H9 (cell line): ENCODE measurements around the gene DAB2IP. TPM values are rescaled to one million over a fixed set of nuclear protein-coding genes. Genes with fewer than 3 reads are reported as not detected.

ENCODE experiments used
- DNase-seq: peaks from one replicate; pipeline ENCODE4 v3.0.0-alpha.2; 2017
- H2AFZ ChIP-seq: one replicate; pipeline ENCODE4 v1.6.1; 2013; ENCODE audit warnings: mild to moderate bottlenecking, low read length, control low read depth, moderate library complexity
- H2AK5ac ChIP-seq: 2 replicates; pipeline ENCODE4 v1.6.1; 2013; ENCODE audit warnings: low read length, control low read depth, mixed read lengths; ENCODE audit not compliant: insufficient read length
- H2BK120ac ChIP-seq: one replicate; pipeline ENCODE4 v1.6.1; 2013; ENCODE audit warnings: low read depth, mild to moderate bottlenecking, low read length, control low read depth, inconsistent platforms; ENCODE audit not compliant: poor library complexity, severe bottlenecking
- H2BK12ac ChIP-seq: 2 replicates; pipeline ENCODE4 v1.6.1; 2013; ENCODE audit warnings: low read length, control low read depth, mixed read lengths, low read depth; ENCODE audit not compliant: insufficient read length
- H2BK15ac ChIP-seq: 2 replicates; pipeline ENCODE4 v1.6.1; 2013; ENCODE audit warnings: low read depth, low read length, control low read depth
- H2BK20ac ChIP-seq: one replicate; pipeline ENCODE4 v1.6.1; 2013; ENCODE audit warnings: low read depth, mild to moderate bottlenecking, low read length, control low read depth, inconsistent platforms; ENCODE audit not compliant: poor library complexity, severe bottlenecking
- H2BK5ac ChIP-seq: 2 replicates; pipeline ENCODE4 v1.6.1; 2013; ENCODE audit warnings: low read length, control low read depth, mixed read lengths; ENCODE audit not compliant: insufficient read length
- H3K14ac ChIP-seq: 2 replicates; pipeline ENCODE4 v1.6.1; 2013; ENCODE audit warnings: low read length, control low read depth; ENCODE audit not compliant: insufficient read depth
- H3K18ac ChIP-seq: 2 replicates; pipeline ENCODE4 v1.6.1; 2013; ENCODE audit warnings: low read depth, mild to moderate bottlenecking, mixed read lengths, low read length, control low read depth; ENCODE audit not compliant: insufficient read length
- H3K23ac ChIP-seq: 2 replicates; pipeline ENCODE4 v1.6.1; 2013; ENCODE audit warnings: low read length, control low read depth, mixed read lengths, low read depth; ENCODE audit not compliant: insufficient read length
- H3K23me2 ChIP-seq: 2 replicates; pipeline ENCODE4 v1.6.1; 2013; ENCODE audit warnings: low read depth, mild to moderate bottlenecking, mixed read lengths, low read length, control low read depth; ENCODE audit not compliant: insufficient read length, poor library complexity, severe bottlenecking
- H3K27ac ChIP-seq: 2 replicates; pipeline ENCODE4 v1.5.1; 2013; ENCODE audit warnings: low read length, control low read depth, mixed read lengths, low read depth; ENCODE audit not compliant: insufficient read length
- H3K27me3 ChIP-seq: 2 replicates; pipeline ENCODE4 v1.6.1; 2013; ENCODE audit warnings: low read length, control low read depth, inconsistent platforms; ENCODE audit not compliant: insufficient read depth
- H3K4ac ChIP-seq: 2 replicates; pipeline ENCODE4 v1.6.1; 2013; ENCODE audit warnings: low read depth, mild to moderate bottlenecking, control low read depth, inconsistent platforms, low read length, moderate library complexity
- H3K4me1 ChIP-seq: 2 replicates; pipeline ENCODE4 v1.6.1; 2013; ENCODE audit warnings: low read length, control low read depth, inconsistent platforms; ENCODE audit not compliant: insufficient read depth
- H3K4me2 ChIP-seq: 2 replicates; pipeline ENCODE4 v1.6.1; 2013; ENCODE audit warnings: low read length, control low read depth, mixed read lengths; ENCODE audit not compliant: insufficient read length, insufficient read depth
- H3K56ac ChIP-seq: 2 replicates; pipeline ENCODE4 v1.6.1; 2013; ENCODE audit warnings: low read depth, mild to moderate bottlenecking, mixed read lengths, low read length, control low read depth; ENCODE audit not compliant: insufficient read length
- H3K79me1 ChIP-seq: 2 replicates; pipeline ENCODE4 v1.6.1; 2013; ENCODE audit warnings: low read depth, mild to moderate bottlenecking, moderate library complexity, low read length, control low read depth, inconsistent platforms; ENCODE audit not compliant: insufficient read depth, poor library complexity, severe bottlenecking
- H3K79me2 ChIP-seq: 2 replicates; pipeline ENCODE4 v1.6.1; 2013; ENCODE audit warnings: low read length, control low read depth, inconsistent platforms; ENCODE audit not compliant: insufficient read depth
- H3K9ac ChIP-seq: 2 replicates; pipeline ENCODE4 v1.6.1; 2013; ENCODE audit warnings: low read length, control low read depth, mixed read lengths; ENCODE audit not compliant: insufficient read length; ENCODE audit errors: extremely low read depth
- H3K9me3 ChIP-seq: one replicate; pipeline ENCODE4 v1.6.1; 2013; ENCODE audit warnings: low read depth, low read length, inconsistent platforms; ENCODE audit not compliant: control insufficient read depth
- H3T11ph ChIP-seq: one replicate; pipeline ENCODE4 v1.6.1; 2013; ENCODE audit warnings: mild to moderate bottlenecking, low read length, control low read depth, inconsistent platforms
- H4K20me1 ChIP-seq: one replicate; pipeline ENCODE4 v1.6.1; 2013; ENCODE audit not compliant: control insufficient read depth, insufficient read length, insufficient read depth
- H4K5ac ChIP-seq: 2 replicates; pipeline ENCODE4 v1.6.1; 2013; ENCODE audit warnings: low read depth, mild to moderate bottlenecking, mixed read lengths, low read length, control low read depth; ENCODE audit not compliant: insufficient read length
- H4K8ac ChIP-seq: replicated peaks from 2 replicates; pipeline ENCODE4 v1.6.1; 2013; ENCODE audit warnings: low read length, control low read depth, mixed read lengths, low read depth; ENCODE audit not compliant: insufficient read length
- H4K91ac ChIP-seq: 2 replicates; pipeline ENCODE4 v1.6.1; 2013; ENCODE audit warnings: low read depth, mild to moderate bottlenecking, moderate library complexity, mixed read lengths, low read length, control low read depth; ENCODE audit not compliant: insufficient read length
- H3K27ac Mint-ChIP-seq, 3 experiments: 2 replicates in 2 of 3; 3 replicates in 1 of 3; pipeline ENCODE4 v1.8.0; 2020 to 2021; ENCODE audit warnings: mixed read lengths in 3 of 3, mild to moderate bottlenecking in 1 of 3, moderate library complexity in 1 of 3
- H3K27me3 Mint-ChIP-seq: 2 replicates; pipeline ENCODE4 v1.8.0; 2021; ENCODE audit warnings: low read depth, mild to moderate bottlenecking, moderate library complexity, mixed read lengths
- H3K36me3 Mint-ChIP-seq, 3 experiments: 2 replicates in 2 of 3; 3 replicates in 1 of 3; pipeline ENCODE4 v1.8.0; 2020 to 2021; ENCODE audit warnings: low read depth in 3 of 3, mixed read lengths in 3 of 3; ENCODE audit not compliant: insufficient read depth in 1 of 3
- H3K4me1 Mint-ChIP-seq, 2 experiments: 2 replicates each; pipeline ENCODE4 v1.8.0; 2020; ENCODE audit warnings: mixed read lengths in 2 of 2
- H3K4me3 Mint-ChIP-seq, 2 experiments: 2 replicates in 1 of 2; 3 replicates in 1 of 2; pipeline ENCODE4 v1.8.0; 2020 to 2021; ENCODE audit warnings: mild to moderate bottlenecking in 2 of 2, mixed read lengths in 2 of 2, moderate library complexity in 1 of 2
- H3K9me3 Mint-ChIP-seq, 2 experiments: 2 replicates in 1 of 2; 3 replicates in 1 of 2; pipeline ENCODE4 v1.8.0; 2020; ENCODE audit warnings: mild to moderate bottlenecking in 2 of 2, mixed read lengths in 2 of 2, moderate library complexity in 1 of 2
- WGBS: extraction: QIAGEN DNeasy Blood & Tissue Kit; methylation state at CpG from one replicate; pipeline ENCODE4 v1.1.7; 2013; ENCODE audit warnings: missing lambda C conversion rate, low lambda C conversion rate, mixed read lengths; ENCODE audit not compliant: insufficient read length; ENCODE audit errors: extremely low coverage; 5-methylcytosine and 5-hydroxymethylcytosine counted together
- total RNA-seq: library from RNA; stranded (reverse); gene quantifications from 2 replicates; pipeline ENCODE4 v1.2.1, GENCODE V29; 2021
- TF ChIP-seq, protein P1 (sequence below): fragments of 200-600 bp; sonication (generic); conservative IDR thresholded peaks from 3 replicates; pipeline ENCODE4 v1.8.0; 2021; ENCODE audit warnings: antibody characterized with exemption, mild to moderate bottlenecking

DAB2IP gene
- total RNA-seq, 1 experiment from 2014 or later, result 22.6 TPM

- Histone ChIP-seq H3K23ac (no peak overlapping the region), H2BK15ac (no peak overlapping the region), H3K9ac (peak overlapping the region; percentile 68), H4K5ac (no peak overlapping the region), H3K27ac (peak overlapping the region; percentile 63), H2BK120ac (no peak overlapping the region), H3K23me2 (peaks cover 10% of the 10 kb centered on the region), H4K8ac (no peak overlapping the region), H3K9me3 (no peaks in the 10 kb centered on the region), H2BK12ac (no peak overlapping the region), H3K4me2 (peak overlapping the region; percentile 97), H3K4ac (no peak overlapping the region), H3K4me1 (peaks cover 24% of the 10 kb centered on the region; the same call in 1 of the 2 replicates), H3T11ph (no peak overlapping the region), H4K20me1 (no peaks in the 10 kb centered on the region), H3K14ac (peak overlapping the region; percentile 68), H2AK5ac (no peak overlapping the region), H3K79me1 (peaks cover 4% of the 10 kb centered on the region), H2AFZ (no peak overlapping the region), H3K79me2 (no peaks in the 10 kb centered on the region), H3K27me3 (no peaks in the 10 kb centered on the region), H3K18ac (no peak overlapping the region), H2BK20ac (no peak overlapping the region), H2BK5ac (no peak overlapping the region), H4K91ac (no peak overlapping the region), H3K56ac (no peak overlapping the region)
- Mint-ChIP-seq H3K4me1 (peaks cover 74 to 75% of the 10 kb centered on the region in 2 experiments), H3K27ac (peak overlapping the region in 2 of 3 experiments; percentile 69 to 71; a peak in 3 of 7 replicates), H3K36me3 (no peaks in the 10 kb centered on the region; a peak in 1 of 7 replicates), H3K4me3 (peak overlapping the region; percentile 77 to 83), H3K9me3 (no peaks in the 10 kb centered on the region), H3K27me3 (peaks cover 10% of the 10 kb centered on the region)
- no CpG with 5 or more reads among the region's 57 CpGs for WGBS
- TF ChIP-seq, protein P1, sequence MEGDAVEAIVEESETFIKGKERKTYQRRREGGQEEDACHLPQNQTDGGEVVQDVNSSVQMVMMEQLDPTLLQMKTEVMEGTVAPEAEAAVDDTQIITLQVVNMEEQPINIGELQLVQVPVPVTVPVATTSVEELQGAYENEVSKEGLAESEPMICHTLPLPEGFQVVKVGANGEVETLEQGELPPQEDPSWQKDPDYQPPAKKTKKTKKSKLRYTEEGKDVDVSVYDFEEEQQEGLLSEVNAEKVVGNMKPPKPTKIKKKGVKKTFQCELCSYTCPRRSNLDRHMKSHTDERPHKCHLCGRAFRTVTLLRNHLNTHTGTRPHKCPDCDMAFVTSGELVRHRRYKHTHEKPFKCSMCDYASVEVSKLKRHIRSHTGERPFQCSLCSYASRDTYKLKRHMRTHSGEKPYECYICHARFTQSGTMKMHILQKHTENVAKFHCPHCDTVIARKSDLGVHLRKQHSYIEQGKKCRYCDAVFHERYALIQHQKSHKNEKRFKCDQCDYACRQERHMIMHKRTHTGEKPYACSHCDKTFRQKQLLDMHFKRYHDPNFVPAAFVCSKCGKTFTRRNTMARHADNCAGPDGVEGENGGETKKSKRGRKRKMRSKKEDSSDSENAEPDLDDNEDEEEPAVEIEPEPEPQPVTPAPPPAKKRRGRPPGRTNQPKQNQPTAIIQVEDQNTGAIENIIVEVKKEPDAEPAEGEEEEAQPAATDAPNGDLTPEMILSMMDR, result no peak
- peak; percentile 90 for DNase-seq
These were observed 84.6 kb downstream of the DAB2IP start for GRCh38 chr9:121735793-121736770.
